ENCODE data around the gene KYAT1. TPM values are rescaled to one million over a fixed set of nuclear protein-coding genes. Genes with fewer than 3 reads are reported as not detected.

KYAT1 gene
- total and polyA plus RNA-seq, 2 of the 13 experiments (the other 11 are each of a cell fraction or from before 2014, with no cell fraction given): 9.2 to 46.5 TPM

GRCh38 chr9:128818099-128818838 is 63.5 kb downstream of the KYAT1 start, which contains the start of gene ENDOG (continued):
- TF ChIP-seq RCOR2 (CRISPR knock-in tag; IDR thresholded peaks at IDR 0.05) (no peak), HNF4G (IDR thresholded peaks at IDR 0.05; ENCODE audit: borderline replicate concordance, low read depth, low read length) (no peak), HNF4G (CRISPR knock-in tag; IDR thresholded peaks at IDR 0.05; ENCODE audit: borderline replicate concordance, low read depth) (no peak), NFATC3 (CRISPR knock-in tag; IDR thresholded peaks at IDR 0.05) (no peak), ZNF281 (CRISPR knock-in tag; IDR thresholded peaks at IDR 0.05; ENCODE audit: borderline replicate concordance) (no peak), ZNF280B (CRISPR knock-in tag; IDR thresholded peaks at IDR 0.05; ENCODE audit: borderline replicate concordance) (no peak), SPEN (CRISPR knock-in tag; IDR thresholded peaks at IDR 0.05; ENCODE audit: low read depth) (no peak; the same call in 1 of the 2 replicates), FOXP4 (CRISPR knock-in tag; IDR thresholded peaks at IDR 0.05) (no peak; the same call in 1 of the 2 replicates), MTERF4 (CRISPR knock-in tag; IDR thresholded peaks at IDR 0.05) (no peak), RBAK (CRISPR knock-in tag; IDR thresholded peaks at IDR 0.05) (no peak), ZBTB38 (CRISPR knock-in tag; IDR thresholded peaks at IDR 0.05) (no peak), ZBTB8A (CRISPR knock-in tag; IDR thresholded peaks at IDR 0.05; ENCODE audit: borderline replicate concordance, low read depth) (no peak), PHB2 (IDR thresholded peaks at IDR 0.05; ENCODE audit: partially characterized antibody) (no peak), ZNF713 (CRISPR knock-in tag; IDR thresholded peaks at IDR 0.05) (no peak), ZNF558 (CRISPR knock-in tag; IDR thresholded peaks at IDR 0.05; ENCODE audit: borderline replicate concordance) (no peak; the same call in 1 of the 2 replicates), GMEB2 (CRISPR knock-in tag; IDR thresholded peaks at IDR 0.05; ENCODE audit: low read depth) (no peak), TBX3 (IDR thresholded peaks at IDR 0.05; ENCODE audit: borderline replicate concordance) (no peak), MAZ (IDR thresholded peaks at IDR 0.05; ENCODE audit: borderline replicate concordance, low read depth, low read length) (no peak), MAZ (CRISPR knock-in tag; IDR thresholded peaks at IDR 0.05; ENCODE audit: low read depth) (peak; percentile 62; the same call in 1 of the 2 replicates), NKX3-1 (CRISPR knock-in tag; IDR thresholded peaks at IDR 0.05) (no peak)
